GM10266 (cell line): Measurements from ENCODE around the gene ACOX3.
"Not testable (repeated sequence)": the region's sequence is repeated elsewhere in the genome, so short reads cannot be mapped to it uniquely, and the experiment has no call there.

ENCODE experiments used
- DNase-seq: peaks from one replicate; pipeline ENCODE4 v3.0.0; 2012; ENCODE audit errors: extremely low spot score
- CTCF ChIP-seq: IDR thresholded peaks from 2 replicates; pipeline ENCODE4 v1.5.1; 2012; ENCODE audit warnings: mild to moderate bottlenecking, low read depth; ENCODE audit not compliant: control insufficient read depth, insufficient read depth; ENCODE audit errors: missing control alignments

Gene ACOX3

DNA sequence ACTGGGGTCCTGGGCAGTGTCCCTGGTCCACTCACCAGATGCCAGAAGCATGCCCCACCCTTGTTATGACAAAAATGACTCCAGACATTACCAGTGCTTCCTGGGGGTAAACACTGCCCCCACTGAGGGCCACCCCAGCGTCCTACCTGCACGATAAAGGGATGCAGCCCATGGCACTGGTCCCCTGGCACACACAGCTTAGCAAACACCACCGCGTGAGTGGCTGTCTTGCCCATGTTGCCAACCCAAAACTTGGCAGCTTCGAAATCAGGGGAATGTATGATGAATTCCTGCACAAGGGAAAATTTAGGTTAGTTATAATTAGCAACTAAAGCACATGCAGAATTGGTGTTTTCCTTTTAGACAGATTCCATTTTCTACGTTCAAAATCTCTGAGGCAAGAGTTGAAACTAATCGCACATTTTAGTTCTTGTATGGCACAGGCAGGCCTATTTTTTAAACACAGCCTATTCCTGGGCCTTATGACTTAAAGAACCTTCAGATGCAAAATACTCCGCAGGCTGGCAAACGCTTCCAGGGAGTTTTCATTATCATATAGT is 30.4 kb downstream of the ACOX3 start:
- no peak for DNase-seq
- no peak for TF ChIP-seq CTCF

- no peak for DNase-seq
- TF ChIP-seq CTCF, result no peak
Measured at GRCh38 chr4:8409264-8410065, 31.1 kb downstream of the ACOX3 start.

- DNase-seq, result no peak
- no peak for TF ChIP-seq CTCF
Measured at GRCh38 chr4:8407756-8408155, 32.8 kb downstream of the ACOX3 start.

- no peak for TF ChIP-seq CTCF
Measured at GRCh38 chr4:8407316-8407715, 33.2 kb downstream of the ACOX3 start.

GRCh38 chr4:8406887-8407286 is 33.6 kb downstream of the ACOX3 start:
- peak; percentile 37 for TF ChIP-seq CTCF
- DNase-seq, result not testable (repeated sequence)

More at GRCh38 chr4:8407316-8407715, 33.2 kb downstream of the ACOX3 start:
- DNase-seq, result no peak

GRCh38 chr4:8405516-8405875 is 35.0 kb downstream of the ACOX3 start:
- no peak for DNase-seq
- no peak for TF ChIP-seq CTCF

- no peak for DNase-seq
- no peak for TF ChIP-seq CTCF
Measured at GRCh38 chr4:8404791-8405515, 35.6 kb downstream of the ACOX3 start.
